Esophagus muscularis mucosa (tissue), 4 donors: ENCODE measurements around the gene DIPK1B. TPM values are rescaled to one million over a fixed set of nuclear protein-coding genes. Genes with fewer than 3 reads are reported as not detected.

Source experiments
- DNase-seq: peaks from one replicate; pipeline ENCODE4 v3.0.0-alpha.2; 2017; ENCODE audit errors: extremely low spot score
- H3K27ac ChIP-seq, 4 donors: fragments of 200-600 bp; sonication (generic); replicated peaks in 1 of 4; 1 replicate in 3 of 4; 2 replicates in 1 of 4; pipeline ENCODE4 v1.5.1; 2016 to 2019; ENCODE audit warnings: mild to moderate bottlenecking in 1 of 4
- H3K27me3 ChIP-seq, 4 donors: fragments of 200-600 bp; sonication (generic); one replicate each; pipeline versions ENCODE4 v1.5.1 to v1.6.0; 2016 to 2019
- H3K36me3 ChIP-seq, 4 donors: fragments of 200-600 bp; sonication (generic); one replicate each; pipeline ENCODE4 v1.5.1; 2016 to 2019
- H3K4me1 ChIP-seq, 4 donors: fragments of 200-600 bp; sonication (generic); one replicate each; pipeline ENCODE4 v1.5.1; 2016 to 2019
- H3K4me3 ChIP-seq, 4 donors: fragments of 200-600 bp; sonication (generic); 1 replicate in 2 of 4; 2 replicates in 2 of 4; pipeline ENCODE4 v1.5.1; 2016 to 2019; ENCODE audit warnings: mild to moderate bottlenecking in 4 of 4, moderate library complexity in 1 of 4
- H3K9me3 ChIP-seq, 4 donors: fragments of 200-600 bp; sonication (generic); 1 replicate in 3 of 4; 2 replicates in 1 of 4; pipeline ENCODE4 v1.5.1; 2016 to 2019
- CTCF ChIP-seq, 3 experiments: fragments of 200-600 bp in 2 of 3; fragments of 450-650 bp in 1 of 3; sonication (generic) in 2 of 3; IDR thresholded peaks; one replicate each; pipeline ENCODE4 v1.5.1; 2017 to 2019; ENCODE audit warnings: antibody characterized with exemption in 3 of 3, mild to moderate bottlenecking in 2 of 3, moderate library complexity in 1 of 3
- EP300 ChIP-seq: sonication (generic); formaldehyde crosslinking; IDR thresholded peaks from one replicate; pipeline ENCODE4 v1.6.1; 2017; ENCODE audit warnings: antibody characterized with exemption
- POLR2A ChIP-seq: fragments of 450-650 bp; IDR thresholded peaks from one replicate; pipeline ENCODE4 v1.6.1; 2017; ENCODE audit warnings: antibody characterized with exemption, moderate library complexity, mild to moderate bottlenecking, low read depth
- POLR2AphosphoS5 ChIP-seq, 2 donors: sonication (generic); formaldehyde crosslinking; IDR thresholded peaks; one replicate each; pipeline ENCODE4 v1.6.1; 2017; ENCODE audit warnings: antibody characterized with exemption in 2 of 2
- WGBS: methylation state at CpG from one replicate; pipeline ENCODE4 v1.1.5; 2018; 5-methylcytosine and 5-hydroxymethylcytosine counted together
- intact Hi-C: fragments of 100-400 bp; cut with DNase I; formaldehyde crosslinking; loops from one replicate; pipeline ENCODE4 v1.15.1; 2023
- total RNA-seq, 4 donors: library from RNA; depleted of rRNA; stranded (reverse); fragments of >200 nt; gene quantifications; one replicate each; pipeline versions ENCODE4 v1.1.0 to v1.2.1, GENCODE V29; 2016

DIPK1B gene
- total RNA-seq, 4 donors from 2014 or later: 6.6 to 27.8 (median 21.5) TPM

GRCh38 chr9:136694872-136695247, 17.5 kb upstream of the DIPK1B start:
- DNase-seq: no peak
- Histone ChIP-seq H3K4me3 (no peak overlapping the region), H3K27ac (no peak overlapping the region), H3K36me3 (no peaks in the 10 kb centered on the region), H3K9me3 (no peaks in the 10 kb centered on the region), H3K4me1 (peaks cover 22 to 30% (median 27%) of the 10 kb centered on the region in 4 donors), H3K27me3 (peaks cover 0 to 25% (median 0%) of the 10 kb centered on the region in 4 donors)
- 93% methylated on average over 11 of the region's 11 CpGs for WGBS
- no peak for TF ChIP-seq CTCF (IDR thresholded peaks at IDR 0.05)
- no peak for TF ChIP-seq POLR2AphosphoS5 (IDR thresholded peaks at IDR 0.05)
- TF ChIP-seq EP300: no peak
- TF ChIP-seq POLR2A: no peak
- intact Hi-C loops: loop anchor here (10.0 kb wide), 1 partner anchor 210 kb away; the partner anchor contains the start of gene SEC16A

GRCh38 chr9:136695435-136695895, 16.9 kb upstream of the DIPK1B start:
- H3K27ac ChIP-seq: no peak overlapping the region
- peaks cover 0 to 31% (median 0%) of the 10 kb centered on the region in 4 donors for H3K27me3 ChIP-seq
- H3K4me3 ChIP-seq: no peak overlapping the region
- 76% methylated on average over 9 of the region's 10 CpGs for WGBS
- TF ChIP-seq POLR2A (no peak), CTCF (IDR thresholded peaks at IDR 0.05) (no peak), EP300 (no peak), POLR2AphosphoS5 (IDR thresholded peaks at IDR 0.05) (no peak)
- intact Hi-C loops: loop anchor here (10.0 kb wide), 1 partner anchor 211 kb away; the partner anchor contains the start of gene SEC16A
- no peaks in the 10 kb centered on the region for H3K9me3 ChIP-seq
- DNase-seq: no peak
- H3K36me3 ChIP-seq: no peaks in the 10 kb centered on the region
- H3K4me1 ChIP-seq: peaks cover 16 to 24% (median 21%) of the 10 kb centered on the region in 4 donors

GRCh38 chr9:136695955-136696354, 16.4 kb upstream of the DIPK1B start:
- H3K4me3 ChIP-seq: no peak overlapping the region
- TF ChIP-seq EP300: no peak
- TF ChIP-seq POLR2A: no peak
- no peak for TF ChIP-seq POLR2AphosphoS5 (IDR thresholded peaks at IDR 0.05)
- no peak for TF ChIP-seq CTCF (IDR thresholded peaks at IDR 0.05)
- WGBS: 86% methylated on average over 12 of the region's 23 CpGs
- H3K27ac ChIP-seq: no peak overlapping the region
- intact Hi-C loops: loop anchor here (10.0 kb wide), 1 partner anchor 211 kb away; the partner anchor contains the start of gene SEC16A
- H3K4me1 ChIP-seq: peaks cover 11 to 19% (median 16%) of the 10 kb centered on the region in 4 donors
- H3K36me3 ChIP-seq: no peaks in the 10 kb centered on the region
- no peaks in the 10 kb centered on the region for H3K9me3 ChIP-seq
- no peak for DNase-seq
- peaks cover 0 to 36% (median under 1%) of the 10 kb centered on the region in 4 donors for H3K27me3 ChIP-seq

GRCh38 chr9:136696502-136696901, 15.9 kb upstream of the DIPK1B start:
- no peak for DNase-seq
- peaks cover 5 to 15% (median 12%) of the 10 kb centered on the region in 4 donors for H3K4me1 ChIP-seq
- intact Hi-C loops: loop anchor here (10.0 kb wide), 1 partner anchor 212 kb away; the partner anchor contains the start of gene SEC16A
- no peak overlapping the region for H3K4me3 ChIP-seq
- no peaks in the 10 kb centered on the region for H3K36me3 ChIP-seq
- TF ChIP-seq POLR2A (no peak), CTCF (IDR thresholded peaks at IDR 0.05) (no peak), POLR2AphosphoS5 (IDR thresholded peaks at IDR 0.05) (no peak), EP300 (no peak)
- H3K27ac ChIP-seq: no peak overlapping the region
- 58% methylated on average over 6 of the region's 9 CpGs for WGBS
- peaks cover 0 to 42% (median 3%) of the 10 kb centered on the region in 4 donors for H3K27me3 ChIP-seq
- no peaks in the 10 kb centered on the region for H3K9me3 ChIP-seq
